ENCODE measurements around the gene TOP1. TPM values are rescaled to one million over a fixed set of nuclear protein-coding genes. Genes with fewer than 3 reads are reported as not detected.
A peak's percentile ranks its signal among the peaks of the same experiment; 100 is the strongest.

TOP1 gene
- total RNA-seq, 1 donor from 2014 or later = 58.9 TPM

DNA sequence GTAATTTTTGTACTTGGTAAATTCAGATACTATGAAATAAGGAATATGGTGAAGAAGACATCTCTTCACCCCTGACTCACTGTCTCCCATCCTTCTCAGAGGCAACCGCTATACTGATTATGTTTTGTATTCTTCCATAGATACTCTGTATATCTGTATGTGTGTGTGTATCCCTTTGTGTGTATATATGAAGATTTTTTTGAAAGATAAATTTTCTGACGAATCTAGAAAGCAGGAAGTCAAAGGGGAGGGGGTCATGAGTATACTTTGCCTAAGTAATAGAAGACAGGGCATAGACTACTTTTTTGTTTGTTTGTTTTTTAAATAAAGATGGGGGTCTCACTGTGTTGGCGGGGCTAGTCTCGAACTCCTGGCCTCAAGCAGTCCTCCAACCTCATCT, 48.2 kb downstream of the TOP1 start:
- Histone ChIP-seq H3K27me3 (no peaks in the 10 kb centered on the region), H3K4me3 (no peak overlapping the region), H3K9me3 (ENCODE audit: low read depth) (no peaks in the 10 kb centered on the region), H3K27ac (no peak overlapping the region), H3K4me1 (peaks cover 43% of the 10 kb centered on the region), H2AFZ (replicated peaks) (no peak overlapping the region), H3K4me2 (no peak overlapping the region), H4K20me1 (ENCODE audit: low read depth) (peaks cover 52% of the 10 kb centered on the region), H3K79me2 (ENCODE audit: low read depth) (peaks cover 86% of the 10 kb centered on the region), H3F3A (ENCODE audit: low read depth) (peaks cover 21% of the 10 kb centered on the region), H3K36me3 (peaks cover 35% of the 10 kb centered on the region), H3K9ac (no peak overlapping the region)
- peaks cover 8% of the 10 kb centered on the region for H3K4me1 Mint-ChIP-seq
- DNase-seq (ENCODE audit: low spot score) = no peak
- H3K4me3 Mint-ChIP-seq = no peak overlapping the region
- peaks cover 16% of the 10 kb centered on the region for H3K36me3 Mint-ChIP-seq
- TF ChIP-seq, protein P1, sequence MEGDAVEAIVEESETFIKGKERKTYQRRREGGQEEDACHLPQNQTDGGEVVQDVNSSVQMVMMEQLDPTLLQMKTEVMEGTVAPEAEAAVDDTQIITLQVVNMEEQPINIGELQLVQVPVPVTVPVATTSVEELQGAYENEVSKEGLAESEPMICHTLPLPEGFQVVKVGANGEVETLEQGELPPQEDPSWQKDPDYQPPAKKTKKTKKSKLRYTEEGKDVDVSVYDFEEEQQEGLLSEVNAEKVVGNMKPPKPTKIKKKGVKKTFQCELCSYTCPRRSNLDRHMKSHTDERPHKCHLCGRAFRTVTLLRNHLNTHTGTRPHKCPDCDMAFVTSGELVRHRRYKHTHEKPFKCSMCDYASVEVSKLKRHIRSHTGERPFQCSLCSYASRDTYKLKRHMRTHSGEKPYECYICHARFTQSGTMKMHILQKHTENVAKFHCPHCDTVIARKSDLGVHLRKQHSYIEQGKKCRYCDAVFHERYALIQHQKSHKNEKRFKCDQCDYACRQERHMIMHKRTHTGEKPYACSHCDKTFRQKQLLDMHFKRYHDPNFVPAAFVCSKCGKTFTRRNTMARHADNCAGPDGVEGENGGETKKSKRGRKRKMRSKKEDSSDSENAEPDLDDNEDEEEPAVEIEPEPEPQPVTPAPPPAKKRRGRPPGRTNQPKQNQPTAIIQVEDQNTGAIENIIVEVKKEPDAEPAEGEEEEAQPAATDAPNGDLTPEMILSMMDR (IDR thresholded peaks at IDR 0.05) = no peak
- TF ChIP-seq EZH2phosphoT487 (IDR thresholded peaks at IDR 0.05) (no peak), EZH2 (IDR thresholded peaks at IDR 0.05) (no peak)
- H3K9me3 Mint-ChIP-seq = no peaks in the 10 kb centered on the region
- no peaks in the 10 kb centered on the region for H3K27me3 Mint-ChIP-seq (ENCODE audit: insufficient read depth, low read depth)
- H3K27ac Mint-ChIP-seq = no peak overlapping the region

- Histone ChIP-seq H3K4me1 (peaks cover 35% of the 10 kb centered on the region), H3K27ac (peak overlapping the region; percentile 19), H3K4me3 (no peak overlapping the region), H3K4me2 (peak overlapping the region; percentile 24), H3K36me3 (peaks cover 40% of the 10 kb centered on the region), H3K79me2 (ENCODE audit: low read depth) (peaks cover 70% of the 10 kb centered on the region), H4K20me1 (ENCODE audit: low read depth) (peaks cover 45% of the 10 kb centered on the region), H3K9ac (no peak overlapping the region), H2AFZ (replicated peaks) (no peak overlapping the region), H3K27me3 (no peaks in the 10 kb centered on the region), H3K9me3 (ENCODE audit: low read depth) (no peaks in the 10 kb centered on the region), H3F3A (ENCODE audit: low read depth) (peaks cover 29% of the 10 kb centered on the region)
- Mint-ChIP-seq H3K27ac (no peak overlapping the region), H3K4me3 (no peak overlapping the region), H3K27me3 (ENCODE audit: insufficient read depth, low read depth) (no peaks in the 10 kb centered on the region), H3K9me3 (no peaks in the 10 kb centered on the region), H3K36me3 (peaks cover 21% of the 10 kb centered on the region), H3K4me1 (peaks cover 8% of the 10 kb centered on the region)
- DNase-seq (ENCODE audit: low spot score) = peak; percentile 48
- TF ChIP-seq EZH2phosphoT487 (IDR thresholded peaks at IDR 0.05) = no peak
- TF ChIP-seq, protein P1 (IDR thresholded peaks at IDR 0.05) = peak; percentile 55
- TF ChIP-seq EZH2 (IDR thresholded peaks at IDR 0.05) = no peak
These were observed 49.7 kb downstream of the TOP1 start for GRCh38 chr20:41078329-41078728.

GRCh38 chr20:41079066-41079465, 50.4 kb downstream of the TOP1 start:
- H3K36me3 Mint-ChIP-seq = peaks cover 26% of the 10 kb centered on the region
- H3K27me3 Mint-ChIP-seq (ENCODE audit: insufficient read depth, low read depth) = no peaks in the 10 kb centered on the region
- DNase-seq (ENCODE audit: low spot score) = peak; percentile 54
- H3K9me3 Mint-ChIP-seq = no peaks in the 10 kb centered on the region
- Histone ChIP-seq H3K36me3 (peaks cover 46% of the 10 kb centered on the region), H3K9ac (no peak overlapping the region), H3K79me2 (ENCODE audit: low read depth) (peaks cover 63% of the 10 kb centered on the region), H4K20me1 (ENCODE audit: low read depth) (peaks cover 37% of the 10 kb centered on the region), H2AFZ (replicated peaks) (no peak overlapping the region), H3F3A (ENCODE audit: low read depth) (peaks cover 29% of the 10 kb centered on the region), H3K4me3 (no peak overlapping the region), H3K27me3 (no peaks in the 10 kb centered on the region), H3K27ac (peak overlapping the region; percentile 19), H3K4me2 (peak overlapping the region; percentile 24), H3K9me3 (ENCODE audit: low read depth) (no peaks in the 10 kb centered on the region), H3K4me1 (peaks cover 28% of the 10 kb centered on the region)
- TF ChIP-seq EZH2phosphoT487 (IDR thresholded peaks at IDR 0.05) (no peak), EZH2 (IDR thresholded peaks at IDR 0.05) (no peak)
- TF ChIP-seq, protein P1 (IDR thresholded peaks at IDR 0.05) = no peak
- no peak overlapping the region for H3K27ac Mint-ChIP-seq
- no peak overlapping the region for H3K4me3 Mint-ChIP-seq
- peaks cover 8% of the 10 kb centered on the region for H3K4me1 Mint-ChIP-seq

Data from neural progenitor cell (in vitro differentiated cells).